IMR-90 (cell line): ENCODE results near the gene MOB1B. TPM values are rescaled to one million over a fixed set of nuclear protein-coding genes. Genes with fewer than 3 reads are reported as not detected.

Source experiments
- ATAC-seq: fragments of 200-7000 bp; cut with Tn5 transposase; 2 replicates; pipeline ENCODE4 v1.9.1; 2020; ENCODE audit warnings: low read depth, mild to moderate bottlenecking, moderate library complexity
- BruUV-seq: library from RNA; stranded (reverse); fragments of 400-500 nt; replicated peaks from 2 replicates; lab custom pipeline; 2021; lab: Mats Ljungman, UMichigan
- CTCF ChIA-PET: fragments of 300-600 bp; formaldehyde crosslinking; extraction: SDS; loops from one replicate; lab custom pipeline; 2021; ENCODE audit warnings: antibody characterized with exemption; lab: Yijun Ruan, JAX
- POLR2A ChIA-PET: fragments of 300-600 bp; sonication (Branson Sonifier 250); formaldehyde crosslinking; loops from one replicate; lab custom pipeline; 2022; ENCODE audit warnings: antibody characterized with exemption; ENCODE audit not compliant: unreplicated experiment; lab: Charles Lee
- DNase-seq: peaks from one replicate; pipeline ENCODE4 v3.0.0; 2013
- H2AFZ ChIP-seq: replicated peaks from 2 replicates; pipeline ENCODE3; 2013; ENCODE audit warnings: low read length, mild to moderate bottlenecking; ENCODE audit not compliant: poor library complexity
- H2AK5ac ChIP-seq: 2 replicates; pipeline ENCODE4 v1.6.1; 2013; ENCODE audit warnings: low read depth, low read length, inconsistent platforms
- H2AK9ac ChIP-seq: replicated peaks from 2 replicates; pipeline ENCODE3; 2013; ENCODE audit warnings: mild to moderate bottlenecking, low read depth, low read length, moderate library complexity; ENCODE audit not compliant: poor library complexity
- H2BK120ac ChIP-seq: 2 replicates; pipeline ENCODE4 v1.6.1; 2013; ENCODE audit warnings: low read depth, low read length, inconsistent platforms
- H2BK15ac ChIP-seq: 3 replicates; pipeline ENCODE4 v1.6.1; 2013; ENCODE audit warnings: low read depth, low read length, inconsistent platforms
- H2BK20ac ChIP-seq: 2 replicates; pipeline ENCODE4 v1.6.1; 2013; ENCODE audit warnings: low read depth, mild to moderate bottlenecking, inconsistent platforms, low read length, moderate library complexity
- H2BK5ac ChIP-seq: 2 replicates; pipeline ENCODE4 v1.6.1; 2013; ENCODE audit warnings: mild to moderate bottlenecking, low read depth, low read length, inconsistent platforms; ENCODE audit not compliant: poor library complexity, severe bottlenecking
- H3K14ac ChIP-seq: replicated peaks from 2 replicates; pipeline ENCODE4 v1.6.1; 2013; ENCODE audit warnings: low read depth, low read length, inconsistent platforms
- H3K18ac ChIP-seq: 2 replicates; pipeline ENCODE4 v1.6.1; 2013; ENCODE audit warnings: low read depth, low read length, control low read depth
- H3K23ac ChIP-seq: 2 replicates; pipeline ENCODE4 v1.6.1; 2013; ENCODE audit warnings: low read depth, low read length, inconsistent platforms
- H3K27ac ChIP-seq: 2 replicates; pipeline ENCODE4 v1.5.1; 2013; ENCODE audit warnings: mild to moderate bottlenecking, control low read depth, low read length; ENCODE audit not compliant: insufficient read depth
- H3K27me3 ChIP-seq: 2 replicates; pipeline ENCODE4 v1.6.1; 2013; ENCODE audit warnings: low read length; ENCODE audit not compliant: control insufficient read depth, insufficient read depth
- H3K36me3 ChIP-seq: 2 replicates; pipeline ENCODE4 v1.6.1; 2013; ENCODE audit warnings: low read length, mixed read lengths; ENCODE audit not compliant: control insufficient read depth, insufficient read depth
- H3K4ac ChIP-seq: 2 replicates; pipeline ENCODE4 v1.6.1; 2013; ENCODE audit warnings: low read depth, low read length, inconsistent platforms
- H3K4me1 ChIP-seq: 2 replicates; pipeline ENCODE4 v1.6.1; 2013; ENCODE audit warnings: low read length, mixed read lengths; ENCODE audit not compliant: control insufficient read depth, insufficient read depth
- H3K4me2 ChIP-seq: 2 replicates; pipeline ENCODE4 v1.6.1; 2013; ENCODE audit warnings: low read depth, mild to moderate bottlenecking, control low read depth, low read length, moderate library complexity
- H3K4me3 ChIP-seq: 2 replicates; pipeline ENCODE4 v1.5.1; 2013; ENCODE audit warnings: low read depth, mild to moderate bottlenecking, control low read depth, low read length, moderate library complexity; ENCODE audit not compliant: insufficient read depth
- H3K56ac ChIP-seq: 2 replicates; pipeline ENCODE4 v1.6.1; 2013; ENCODE audit warnings: low read length, inconsistent platforms; ENCODE audit not compliant: insufficient read depth; ENCODE audit errors: extremely low read depth
- H3K79me1 ChIP-seq, 2 experiments: 2 replicates each; pipeline ENCODE4 v1.6.1; 2013; ENCODE audit warnings: low read length in 2 of 2, inconsistent platforms in 1 of 2, low read depth in 1 of 2
- H3K9ac ChIP-seq: 2 replicates; pipeline ENCODE4 v1.6.1; 2013; ENCODE audit warnings: low read depth, low read length, control low read depth
- H3K9me1 ChIP-seq: 2 replicates; pipeline ENCODE4 v1.6.1; 2013; ENCODE audit warnings: low read length, inconsistent platforms; ENCODE audit not compliant: insufficient read depth
- H3K9me3 ChIP-seq: 2 replicates; pipeline ENCODE4 v1.6.1; 2013; ENCODE audit warnings: low read length; ENCODE audit not compliant: control insufficient read depth, insufficient read depth
- H4K20me1 ChIP-seq: 2 replicates; pipeline ENCODE4 v1.6.1; 2013; ENCODE audit warnings: low read length, inconsistent platforms; ENCODE audit not compliant: insufficient read depth
- H4K5ac ChIP-seq: 2 replicates; pipeline ENCODE4 v1.6.1; 2013; ENCODE audit warnings: mild to moderate bottlenecking, low read depth, low read length, control low read depth
- H4K8ac ChIP-seq, 2 experiments: 2 replicates each; pipeline ENCODE4 v1.6.1; 2013; ENCODE audit warnings: low read depth in 2 of 2, low read length in 2 of 2, control low read depth in 1 of 2, inconsistent platforms in 1 of 2
- H4K91ac ChIP-seq: 2 replicates; pipeline ENCODE4 v1.6.1; 2013; ENCODE audit warnings: low read depth, low read length, inconsistent platforms; ENCODE audit not compliant: insufficient read depth
- BHLHE40 ChIP-seq: fragments of 150-350 bp; IDR thresholded peaks from 2 replicates; pipeline ENCODE4 v1.6.1; 2016; ENCODE audit warnings: mild to moderate bottlenecking, low read depth, low read length
- FOS ChIP-seq: fragments of 150-350 bp; IDR thresholded peaks from 2 replicates; pipeline ENCODE4 v1.6.1; 2016; ENCODE audit warnings: low read depth, low read length
- RCOR1 ChIP-seq: IDR thresholded peaks from 2 replicates; pipeline ENCODE4 v1.6.1; 2012; ENCODE audit warnings: mild to moderate bottlenecking, low read length, improper control_type of control experiment; ENCODE audit not compliant: insufficient replicate concordance
- WGBS, 2 experiments: methylation state at CpG; one replicate each; pipeline versions ENCODE4 v1.1.5 to v1.1.7; 2013; ENCODE audit warnings: missing lambda C conversion rate in 2 of 2; ENCODE audit not compliant: insufficient read length in 1 of 2; ENCODE audit errors: extremely low coverage in 2 of 2; 5-methylcytosine and 5-hydroxymethylcytosine counted together
- dilution Hi-C: fragments of 300-500 bp; cut with HindIII; formaldehyde crosslinking; loops from one replicate; pipeline ENCODE4 v1.14.3; 2018; ENCODE audit warnings: low sequenced_read_pairs; ENCODE audit not compliant: unreplicated experiment
- in situ Hi-C: fragments of 300-500 bp; cut with MboI; formaldehyde crosslinking; loops from 3 replicates; pipeline ENCODE4 v1.14.3; 2019; ENCODE audit warnings: low sequenced_read_pairs, inconsistent platforms, mixed read lengths
- intact Hi-C: fragments of 100-400 bp; cut with micrococcal nuclease; formaldehyde crosslinking; loops from 2 replicates; pipeline ENCODE4 v1.10.0; 2022
- polyA plus RNA-seq, 3 experiments: library from polyadenylated mRNA; depleted of rRNA; stranded (reverse); fragments of >200 nt; gene quantifications; 2 replicates each; pipeline ENCODE4 v1.2.3, GENCODE V29; 2012; ENCODE audit warnings: low replicate concordance in 1 of 3
- total RNA-seq: library from RNA; depleted of rRNA; stranded (reverse); fragments of >200 nt; gene quantifications from 2 replicates; pipeline ENCODE4 v1.2.3, GENCODE V29; 2012
- TF ChIP-seq, protein P1 (sequence below): fragments of 150-350 bp; IDR thresholded peaks from 2 replicates; pipeline ENCODE4 v1.6.1; 2017; ENCODE audit warnings: mild to moderate bottlenecking, antibody characterized with exemption, low read length, low read depth

The MOB1B gene
- total and polyA plus RNA-seq, 2 of the 4 experiments (the other 2 are of a cell fraction) = 5.7 to 6.8 TPM

DNA sequence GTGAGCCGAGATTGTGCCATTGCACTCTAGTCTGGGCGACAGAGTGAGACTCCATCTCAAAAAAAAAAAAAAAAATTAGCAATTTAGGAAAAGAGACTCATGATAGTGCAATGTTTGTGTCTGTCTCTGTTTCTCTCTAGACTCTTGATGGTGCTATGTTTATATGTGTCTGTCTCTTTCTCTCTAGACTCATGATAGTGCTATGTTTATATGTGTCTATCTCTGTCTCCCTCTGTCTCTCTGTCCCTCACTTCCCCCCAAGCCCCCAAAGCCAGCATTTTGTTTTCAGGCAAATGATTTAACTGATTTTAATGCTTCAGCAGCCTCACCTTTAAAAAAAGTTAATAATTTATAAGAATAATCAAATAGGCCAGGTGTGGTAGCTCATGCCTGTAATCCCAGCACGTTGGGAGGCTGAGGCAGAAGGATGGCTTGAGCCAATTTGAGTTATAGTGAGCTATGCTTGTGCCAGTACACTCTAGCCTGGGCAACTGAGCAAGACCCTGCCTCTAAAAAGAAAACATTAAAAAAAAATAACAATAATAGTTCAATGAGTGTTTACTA lies 6.9 kb downstream of the MOB1B start:
- H3K9me1 ChIP-seq = peaks cover 7% of the 10 kb centered on the region; the same call in 1 of the 2 replicates
- intact Hi-C loops (no loop called here), in situ Hi-C loops (no loop called here), dilution Hi-C loops (no loop called here)
- H2BK20ac ChIP-seq = no peak overlapping the region
- no peak overlapping the region for H2BK120ac ChIP-seq
- peaks cover 15 to 50% of the 10 kb centered on the region in 2 experiments; a peak in 2 of 4 replicates for H3K79me1 ChIP-seq
- H3K9me3 ChIP-seq = no peaks in the 10 kb centered on the region
- no peak for TF ChIP-seq FOS
- TF ChIP-seq, protein P1, sequence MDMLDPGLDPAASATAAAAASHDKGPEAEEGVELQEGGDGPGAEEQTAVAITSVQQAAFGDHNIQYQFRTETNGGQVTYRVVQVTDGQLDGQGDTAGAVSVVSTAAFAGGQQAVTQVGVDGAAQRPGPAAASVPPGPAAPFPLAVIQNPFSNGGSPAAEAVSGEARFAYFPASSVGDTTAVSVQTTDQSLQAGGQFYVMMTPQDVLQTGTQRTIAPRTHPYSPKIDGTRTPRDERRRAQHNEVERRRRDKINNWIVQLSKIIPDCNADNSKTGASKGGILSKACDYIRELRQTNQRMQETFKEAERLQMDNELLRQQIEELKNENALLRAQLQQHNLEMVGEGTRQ = no peak
- TF ChIP-seq BHLHE40 = no peak
- TF ChIP-seq RCOR1 = no peak
- H3K4me1 ChIP-seq = peaks cover 5% of the 10 kb centered on the region
- peaks cover 17% of the 10 kb centered on the region for H3K36me3 ChIP-seq
- no CpG with 5 or more reads among the region's 3 CpGs for WGBS, 2 experiments
- no peak overlapping the region for H3K9ac ChIP-seq
- no peak for DNase-seq
- no peak overlapping the region for H3K23ac ChIP-seq
- H2AK9ac ChIP-seq = no peak overlapping the region
- H4K20me1 ChIP-seq = peaks cover 30% of the 10 kb centered on the region
- no TSS peak for BruUV-seq
- CTCF ChIA-PET = interaction anchor here (0.6 to 0.9 kb wide), 2 partner anchors 21 to 32 kb away, joined by 3 to 7 read pairs; no protein-coding TSS in a partner anchor
- no peak overlapping the region for H3K4ac ChIP-seq
- no peak overlapping the region for H4K5ac ChIP-seq
- POLR2A ChIA-PET = interaction anchor here (0.6 kb wide), 1 partner anchor 87 kb away, joined by 14 read pairs; no protein-coding TSS in a partner anchor
- H3K27ac ChIP-seq = no peak overlapping the region
- no peak overlapping the region for H3K56ac ChIP-seq
- no peak for ATAC-seq
- H2AFZ ChIP-seq = no peak overlapping the region
- no peak overlapping the region for H3K18ac ChIP-seq
- H2BK15ac ChIP-seq = no peak overlapping the region
- no peak overlapping the region for H3K4me2 ChIP-seq
- no peaks in the 10 kb centered on the region for H3K27me3 ChIP-seq
- H2BK5ac ChIP-seq = no peak overlapping the region
- H3K4me3 ChIP-seq = no peak overlapping the region
- no peak overlapping the region for H2AK5ac ChIP-seq
- H4K8ac ChIP-seq = no peak overlapping the region
- no peak overlapping the region for H3K14ac ChIP-seq
- no peak overlapping the region for H4K91ac ChIP-seq
